HG02610 (cell line): ENCODE results near the gene ITGB8.

Source experiments
- ATAC-seq: cut with Tn5 transposase; IDR thresholded peaks from one replicate; pipeline ENCODE4 v1.9.1; 2021; ENCODE audit warnings: mild to moderate bottlenecking, moderate library complexity; ENCODE audit not compliant: unreplicated experiment

The ITGB8 gene

GRCh38 chr7:20450536-20450935, 119.8 kb downstream of the ITGB8 start:
- ATAC-seq = no peak

- no peak for ATAC-seq
Observed at GRCh38 chr7:20454202-20454601, 123.5 kb downstream of the ITGB8 start.

GRCh38 chr7:20456701-20457100, 126.0 kb downstream of the ITGB8 start:
- no peak for ATAC-seq

- ATAC-seq = no peak
Observed at GRCh38 chr7:20458521-20458920, 127.8 kb downstream of the ITGB8 start.

GRCh38 chr7:20459419-20459818, 128.7 kb downstream of the ITGB8 start:
- no peak for ATAC-seq

- no peak for ATAC-seq
Observed at GRCh38 chr7:20464891-20465290, 134.2 kb downstream of the ITGB8 start.
